Karpas-422 (cell line): Measurements from ENCODE around the gene NLGN4Y. TPM values are rescaled to one million over a fixed set of nuclear protein-coding genes. Genes with fewer than 3 reads are reported as not detected.
"Not testable (repeated sequence)": the region's sequence is repeated elsewhere in the genome, so short reads cannot be mapped to it uniquely, and the experiment has no call there.

Source experiments
- DNase-seq: peaks from one replicate; pipeline ENCODE4 v3.0.0-alpha.2; 2015
- H2AFZ ChIP-seq: fragments of 200-600 bp; sonication (generic); 2 replicates; pipeline ENCODE4 v1.6.1; 2014; ENCODE audit warnings: antibody characterized with exemption, low read length, mixed read lengths
- H3K27ac ChIP-seq: fragments of 200-600 bp; sonication (generic); 2 replicates; pipeline ENCODE4 v1.5.1; 2014; ENCODE audit warnings: mild to moderate bottlenecking, low read length, moderate library complexity
- H3K27me3 ChIP-seq: fragments of 200-600 bp; sonication (generic); 2 replicates; pipeline ENCODE4 v1.6.1; 2014; ENCODE audit warnings: low read length, mixed read lengths
- H3K36me3 ChIP-seq: fragments of 200-600 bp; sonication (generic); 2 replicates; pipeline ENCODE4 v1.6.1; 2014; ENCODE audit warnings: low read length, mixed read lengths; ENCODE audit not compliant: insufficient read depth
- H3K4me1 ChIP-seq: fragments of 200-600 bp; sonication (generic); 2 replicates; pipeline ENCODE4 v1.6.1; 2014; ENCODE audit warnings: mild to moderate bottlenecking, low read length, mixed read lengths
- H3K4me2 ChIP-seq: fragments of 200-600 bp; sonication (generic); 2 replicates; pipeline ENCODE4 v1.6.1; 2014; ENCODE audit warnings: low read length, low read depth, mild to moderate bottlenecking; ENCODE audit not compliant: poor library complexity, severe bottlenecking
- H3K4me3 ChIP-seq: fragments of 200-600 bp; sonication (generic); 2 replicates; pipeline ENCODE4 v1.5.1; 2014; ENCODE audit warnings: mild to moderate bottlenecking, antibody characterized with exemption, low read length, mixed read lengths
- H3K79me2 ChIP-seq: fragments of 200-600 bp; sonication (generic); 2 replicates; pipeline ENCODE4 v1.6.1; 2014; ENCODE audit warnings: mild to moderate bottlenecking, low read length, mixed read lengths
- H3K9ac ChIP-seq: fragments of 200-600 bp; sonication (generic); 2 replicates; pipeline ENCODE4 v1.6.0; 2014; ENCODE audit warnings: low read length
- H3K9me2 ChIP-seq: fragments of 200-600 bp; sonication (generic), shearing (Covaris generic); replicated peaks from 2 replicates; pipeline ENCODE4 v1.6.0; 2014; ENCODE audit warnings: mild to moderate bottlenecking, low read length, moderate library complexity; ENCODE audit not compliant: insufficient read depth
- H3K9me3 ChIP-seq: fragments of 300-700, 200-600 bp; sonication (generic); 2 replicates; pipeline ENCODE4 v1.6.1; 2014; ENCODE audit warnings: low read length, mixed read lengths
- H4K20me1 ChIP-seq: fragments of 200-600 bp; sonication (generic); 2 replicates; pipeline ENCODE4 v1.6.1; 2014; ENCODE audit warnings: mild to moderate bottlenecking, antibody characterized with exemption, low read length, low read depth; ENCODE audit not compliant: insufficient read depth
- total RNA-seq: library from RNA; depleted of rRNA; stranded (reverse); fragments of >200 nt; shearing (Covaris generic); gene quantifications from 2 replicates; pipeline ENCODE4 v1.2.3, GENCODE V29; 2014; ENCODE audit warnings: low replicate concordance

NLGN4Y gene
- total RNA-seq, 1 experiment from 2014 or later: not detected

GRCh38 chrY:14828531-14828930 is 304.2 kb downstream of the NLGN4Y start:
- Histone ChIP-seq H3K27ac (no peak overlapping the region), H2AFZ (no peak overlapping the region), H3K9me2 (no peaks in the 10 kb centered on the region), H3K4me2 (no peak overlapping the region), H3K9me3 (no peaks in the 10 kb centered on the region), H3K9ac (no peak overlapping the region), H3K27me3 (no peaks in the 10 kb centered on the region), H3K79me2 (no peaks in the 10 kb centered on the region), H3K4me1 (no peaks in the 10 kb centered on the region), H4K20me1 (no peaks in the 10 kb centered on the region), H3K4me3 (no peak overlapping the region), H3K36me3 (no peaks in the 10 kb centered on the region)
- DNase-seq: no peak

GRCh38 chrY:14829366-14829885 is 305.1 kb downstream of the NLGN4Y start:
- no peak overlapping the region for H3K4me2 ChIP-seq
- DNase-seq: no peak
- H3K4me1 ChIP-seq: no peaks in the 10 kb centered on the region
- H3K9me2 ChIP-seq: no peaks in the 10 kb centered on the region
- no peaks in the 10 kb centered on the region for H3K9me3 ChIP-seq
- H2AFZ ChIP-seq: no peak overlapping the region
- no peak overlapping the region for H3K4me3 ChIP-seq
- H3K27ac ChIP-seq: no peak overlapping the region
- H3K79me2 ChIP-seq: no peaks in the 10 kb centered on the region
- H3K27me3 ChIP-seq: no peaks in the 10 kb centered on the region
- no peaks in the 10 kb centered on the region for H3K36me3 ChIP-seq
- no peak overlapping the region for H3K9ac ChIP-seq
- no peaks in the 10 kb centered on the region for H4K20me1 ChIP-seq

- no peak overlapping the region for H3K4me3 ChIP-seq
- H3K4me2 ChIP-seq: no peak overlapping the region
- no peak overlapping the region for H3K27ac ChIP-seq
- H3K9me3 ChIP-seq: no peaks in the 10 kb centered on the region
- H3K36me3 ChIP-seq: no peaks in the 10 kb centered on the region
- no peaks in the 10 kb centered on the region for H3K4me1 ChIP-seq
- no peaks in the 10 kb centered on the region for H4K20me1 ChIP-seq
- no peak overlapping the region for H2AFZ ChIP-seq
- no peak overlapping the region for H3K9ac ChIP-seq
- H3K79me2 ChIP-seq: no peaks in the 10 kb centered on the region
- no peaks in the 10 kb centered on the region for H3K27me3 ChIP-seq
- DNase-seq: no peak
- H3K9me2 ChIP-seq: no peaks in the 10 kb centered on the region
Measured at GRCh38 chrY:14834103-14835060, 310.1 kb downstream of the NLGN4Y start.

GRCh38 chrY:14837466-14837865 is 313.1 kb downstream of the NLGN4Y start:
- Histone ChIP-seq H3K36me3 (no peaks in the 10 kb centered on the region), H3K9me3 (no peaks in the 10 kb centered on the region), H3K9me2 (no peaks in the 10 kb centered on the region), H2AFZ (no peak overlapping the region), H3K9ac (no peak overlapping the region), H3K27ac (no peak overlapping the region), H3K27me3 (no peaks in the 10 kb centered on the region), H3K4me1 (no peaks in the 10 kb centered on the region), H3K4me2 (no peak overlapping the region), H4K20me1 (no peaks in the 10 kb centered on the region), H3K4me3 (no peak overlapping the region), H3K79me2 (no peaks in the 10 kb centered on the region)
- DNase-seq: no peak

GRCh38 chrY:14850734-14851133 is 326.4 kb downstream of the NLGN4Y start:
- no peak for DNase-seq
- Histone ChIP-seq H3K79me2 (no peaks in the 10 kb centered on the region), H3K4me1 (no peaks in the 10 kb centered on the region), H2AFZ (no peak overlapping the region), H3K27me3 (no peaks in the 10 kb centered on the region), H3K9me2 (no peaks in the 10 kb centered on the region), H3K27ac (no peak overlapping the region), H3K9ac (no peak overlapping the region), H3K4me3 (no peak overlapping the region), H3K9me3 (no peaks in the 10 kb centered on the region), H4K20me1 (no peaks in the 10 kb centered on the region), H3K36me3 (no peaks in the 10 kb centered on the region), H3K4me2 (no peak overlapping the region)

- Histone ChIP-seq H3K4me2 (no peak overlapping the region), H3K79me2 (no peaks in the 10 kb centered on the region), H3K9ac (no peak overlapping the region), H3K9me2 (no peaks in the 10 kb centered on the region), H3K4me3 (no peak overlapping the region), H3K27ac (no peak overlapping the region), H2AFZ (no peak overlapping the region), H3K36me3 (no peaks in the 10 kb centered on the region), H3K27me3 (no peaks in the 10 kb centered on the region), H3K4me1 (no peaks in the 10 kb centered on the region), H4K20me1 (no peaks in the 10 kb centered on the region), H3K9me3 (no peaks in the 10 kb centered on the region)
- DNase-seq: no peak
Measured at GRCh38 chrY:14860448-14860847, 336.1 kb downstream of the NLGN4Y start.

GRCh38 chrY:14861033-14861432 is 336.7 kb downstream of the NLGN4Y start:
- not testable (repeated sequence) for H3K27me3 ChIP-seq, H3K4me1 ChIP-seq, H3K9me2 ChIP-seq, H3K9me3 ChIP-seq, H4K20me1 ChIP-seq, H3K4me2 ChIP-seq, H3K9ac ChIP-seq, H3K36me3 ChIP-seq, H3K79me2 ChIP-seq, H3K27ac ChIP-seq, DNase-seq, H2AFZ ChIP-seq, H3K4me3 ChIP-seq

- H2AFZ ChIP-seq: no peak overlapping the region
- H3K27me3 ChIP-seq: no peaks in the 10 kb centered on the region
- no peak for DNase-seq
- no peaks in the 10 kb centered on the region for H4K20me1 ChIP-seq
- no peaks in the 10 kb centered on the region for H3K9me2 ChIP-seq
- H3K79me2 ChIP-seq: no peaks in the 10 kb centered on the region
- H3K4me2 ChIP-seq: no peak overlapping the region
- no peak overlapping the region for H3K27ac ChIP-seq
- no peaks in the 10 kb centered on the region for H3K36me3 ChIP-seq
- no peaks in the 10 kb centered on the region for H3K4me1 ChIP-seq
- H3K9me3 ChIP-seq: no peaks in the 10 kb centered on the region
- H3K4me3 ChIP-seq: no peak overlapping the region
- no peak overlapping the region for H3K9ac ChIP-seq
Measured at GRCh38 chrY:14871971-14872370, 347.6 kb downstream of the NLGN4Y start.
